Choroid plexus epithelial cell (primary cell): ENCODE measurements around the gene SIRT2.
A peak's percentile ranks its signal among the peaks of the same experiment; 100 is the strongest.

Source experiments
- DNase-seq: peaks from one replicate; pipeline ENCODE4 v3.0.0-alpha.2; 2010; ENCODE audit warnings: low read depth
- H3K4me3 ChIP-seq: 2 replicates; pipeline ENCODE4 v1.5.1; 2011; ENCODE audit warnings: low read depth, mild to moderate bottlenecking, control low read depth, low read length, moderate library complexity
- CTCF ChIP-seq: conservative IDR thresholded peaks from 2 replicates; pipeline ENCODE4 v1.5.1; 2011; ENCODE audit warnings: low read depth, mild to moderate bottlenecking, control low read depth, inconsistent platforms, low read length, moderate library complexity

SIRT2 gene

DNA sequence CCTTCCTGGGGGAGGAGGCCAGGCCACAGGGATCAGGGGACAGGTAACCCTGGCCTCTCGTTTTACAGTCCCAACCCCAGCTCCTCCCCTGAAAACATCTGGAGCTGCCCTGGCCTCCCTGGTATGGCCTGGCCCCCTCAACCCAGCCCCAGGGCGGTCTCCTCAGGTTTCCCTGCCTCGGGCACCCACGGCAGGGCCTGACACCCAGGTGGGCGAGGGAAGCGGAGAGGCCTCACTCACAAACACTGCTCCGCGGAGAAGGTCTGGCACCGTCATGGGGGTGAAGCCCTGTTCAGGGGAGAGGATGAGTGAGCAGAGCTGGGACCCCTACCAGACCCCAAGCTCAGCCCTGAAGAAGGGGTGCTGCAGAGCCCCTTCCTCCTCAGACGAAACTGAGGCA is 19.1 kb upstream of the SIRT2 start:
- no peak overlapping the region for H3K4me3 ChIP-seq
- TF ChIP-seq CTCF = no peak
- DNase-seq = no peak

GRCh38 chr19:38917921-38918491 is 18.6 kb upstream of the SIRT2 start:
- H3K4me3 ChIP-seq = no peak overlapping the region
- no peak for DNase-seq
- TF ChIP-seq CTCF = peak; percentile 34

GRCh38 chr19:38917516-38917915 is 18.1 kb upstream of the SIRT2 start:
- H3K4me3 ChIP-seq = no peak overlapping the region
- no peak for DNase-seq
- TF ChIP-seq CTCF = no peak

DNA sequence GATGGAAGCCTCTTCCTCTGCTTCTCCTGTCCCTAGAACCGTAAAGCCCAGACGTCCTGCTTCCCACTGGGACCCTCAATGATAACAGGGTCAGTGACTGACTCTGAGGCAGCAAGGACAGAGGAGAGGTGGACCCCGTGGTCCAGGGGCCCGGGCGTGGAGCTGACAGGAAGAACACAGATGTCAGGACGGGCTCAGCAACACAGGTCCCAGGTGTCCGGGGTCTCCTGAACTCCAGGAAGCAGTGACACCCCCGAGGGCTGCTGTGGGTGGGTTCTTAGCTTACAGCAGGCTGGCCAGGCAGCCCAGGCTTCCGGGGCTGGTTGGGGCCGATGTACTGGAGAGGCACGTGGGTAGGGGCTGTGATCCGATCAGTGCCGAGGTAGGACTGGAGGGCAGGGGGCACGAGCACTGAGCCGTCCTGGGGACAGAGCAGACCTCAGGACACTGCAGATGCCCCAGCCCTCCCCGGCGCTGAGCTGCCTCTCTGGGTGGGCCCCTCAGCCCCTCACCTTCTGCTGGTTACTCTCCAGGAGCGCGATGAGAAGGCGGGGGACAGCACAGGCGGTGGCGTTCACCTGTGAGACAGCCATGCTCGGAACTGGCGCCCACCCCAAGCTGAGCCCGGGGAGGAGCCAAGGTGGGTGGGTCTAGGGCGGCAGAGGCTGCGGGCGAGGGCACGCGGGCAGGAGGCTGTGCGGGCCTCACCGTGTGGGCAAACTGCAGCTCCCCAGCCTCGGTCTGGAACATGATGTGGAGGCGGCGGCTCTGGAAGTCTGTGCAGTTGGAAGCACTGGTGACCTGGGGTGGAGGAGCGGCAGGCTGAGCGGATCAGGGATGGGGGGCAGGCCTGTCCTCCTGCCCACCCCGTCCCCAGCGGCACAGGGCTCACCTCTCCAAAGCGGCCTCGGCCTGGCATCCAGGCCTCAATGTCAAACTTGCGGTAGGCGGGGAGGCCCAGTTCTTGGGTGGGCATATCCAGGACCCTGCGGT is 16.2 kb upstream of the SIRT2 start:
- H3K4me3 ChIP-seq = no peak overlapping the region
- no peak for DNase-seq
- no peak for TF ChIP-seq CTCF

GRCh38 chr19:38913958-38914357 is 14.5 kb upstream of the SIRT2 start:
- no peak for TF ChIP-seq CTCF
- no peak overlapping the region for H3K4me3 ChIP-seq
- no peak for DNase-seq

GRCh38 chr19:38912600-38913514 is 13.4 kb upstream of the SIRT2 start:
- H3K4me3 ChIP-seq = no peak overlapping the region
- TF ChIP-seq CTCF = no peak
- DNase-seq = peak; percentile 7
